VCaP (cell line): ENCODE measurements around the gene HCFC2.

Source experiments
- H3K27ac ChIP-seq: fragments of 450-650 bp; 2 replicates; pipeline ENCODE4 v1.5.1; 2017
- CTCF ChIP-seq: fragments of 450-650 bp; conservative IDR thresholded peaks from 2 replicates; pipeline ENCODE4 v1.5.1; 2017; ENCODE audit warnings: mild to moderate bottlenecking, moderate library complexity

HCFC2 gene

GRCh38 chr12:104083769-104084475, 19.6 kb downstream of the HCFC2 start:
- H3K27ac ChIP-seq = no peak overlapping the region
- TF ChIP-seq CTCF = no peak

GRCh38 chr12:104090685-104091084, 26.4 kb downstream of the HCFC2 start:
- no peak for TF ChIP-seq CTCF
- no peak overlapping the region for H3K27ac ChIP-seq

GRCh38 chr12:104091136-104091535, 26.8 kb downstream of the HCFC2 start:
- TF ChIP-seq CTCF = no peak
- no peak overlapping the region for H3K27ac ChIP-seq

GRCh38 chr12:104094284-104094683, 30.0 kb downstream of the HCFC2 start:
- H3K27ac ChIP-seq = no peak overlapping the region
- TF ChIP-seq CTCF = no peak

GRCh38 chr12:104095289-104095688, 31.0 kb downstream of the HCFC2 start:
- H3K27ac ChIP-seq = no peak overlapping the region
- no peak for TF ChIP-seq CTCF

- TF ChIP-seq CTCF = no peak
- H3K27ac ChIP-seq = peak overlapping the region; percentile 47
These were observed 33.6 kb downstream of the HCFC2 start for GRCh38 chr12:104097954-104098353.

GRCh38 chr12:104105461-104105860, 41.1 kb downstream of the HCFC2 start:
- no peak for TF ChIP-seq CTCF

More at GRCh38 chr12:104105461-104105860, 41.1 kb downstream of the HCFC2 start:
- no peak overlapping the region for H3K27ac ChIP-seq
